H1 (cell line): ENCODE results near the gene SPINT2. TPM values are rescaled to one million over a fixed set of nuclear protein-coding genes. Genes with fewer than 3 reads are reported as not detected.

Experiments used
- CTCF ChIA-PET: fragments of 300-600 bp; sonication (Branson Sonifier 250); formaldehyde crosslinking; loops from one replicate; lab custom pipeline; 2021; ENCODE audit not compliant: partially characterized antibody; lab: Charles Lee
- POLR2A ChIA-PET: fragments of 300-600 bp; sonication (Branson Sonifier 250); formaldehyde crosslinking; loops from one replicate; lab custom pipeline; 2021; ENCODE audit warnings: inconsistent platforms; ENCODE audit not compliant: partially characterized antibody; lab: Charles Lee
- DNase-seq, 2 experiments: peaks; one replicate each; pipeline versions ENCODE4 v3.0.0 to v3.0.0-alpha.2; 2010 to 2022; ENCODE audit warnings: low spot score in 2 of 2, low read depth in 1 of 2, mixed read lengths in 1 of 2
- FAIRE-seq: peaks from 2 replicates; lab custom pipeline; 2011; peaks lifted over from hg19 to GRCh38; lab: Jason Lieb, UNC
- H2AFZ ChIP-seq: 2 replicates; pipeline ENCODE4 v1.8.1; 2012; ENCODE audit warnings: low read length, inconsistent platforms
- H2AK5ac ChIP-seq: 2 replicates; pipeline ENCODE4 v1.6.1; 2013; ENCODE audit warnings: low read depth, low read length
- H2BK120ac ChIP-seq: replicated peaks from 2 replicates; pipeline ENCODE3; 2013; ENCODE audit warnings: low read depth, low read length, inconsistent platforms
- H2BK12ac ChIP-seq: 2 replicates; pipeline ENCODE4 v1.6.1; 2013; ENCODE audit warnings: low read depth, low read length
- H2BK15ac ChIP-seq: 2 replicates; pipeline ENCODE4 v1.6.1; 2013; ENCODE audit warnings: low read length
- H2BK20ac ChIP-seq: 2 replicates; pipeline ENCODE4 v1.6.1; 2013; ENCODE audit warnings: low read length
- H2BK5ac ChIP-seq: 2 replicates; pipeline ENCODE4 v1.6.1; 2013; ENCODE audit warnings: low read depth, low read length
- H3K14ac ChIP-seq: 2 replicates; pipeline ENCODE4 v1.6.1; 2013; ENCODE audit warnings: inconsistent platforms; ENCODE audit not compliant: insufficient read length
- H3K18ac ChIP-seq: 2 replicates; pipeline ENCODE4 v1.6.1; 2013; ENCODE audit warnings: low read length; ENCODE audit errors: extremely low read depth
- H3K23ac ChIP-seq: 2 replicates; pipeline ENCODE4 v1.6.1; 2013; ENCODE audit warnings: inconsistent platforms; ENCODE audit not compliant: insufficient read length
- H3K23me2 ChIP-seq: 2 replicates; pipeline ENCODE4 v1.6.1; 2013; ENCODE audit warnings: low read depth, low read length
- H3K27ac ChIP-seq: 2 replicates; pipeline ENCODE4 v1.6.1; 2011; ENCODE audit warnings: low read depth, low read length, inconsistent platforms
- H3K27me3 ChIP-seq, 4 experiments: replicated peaks in 1 of 4; 1 replicate in 1 of 4; 2 replicates in 3 of 4; pipeline versions ENCODE4 v1.6.1 to v1.8.1; 2011 to 2013; ENCODE audit warnings: low read length in 3 of 4, mild to moderate bottlenecking in 3 of 4, inconsistent platforms in 2 of 4, mixed read lengths in 2 of 4, moderate library complexity in 1 of 4; ENCODE audit not compliant: control insufficient read depth in 3 of 4, insufficient read depth in 3 of 4; ENCODE audit errors: extremely low read depth in 1 of 4
- H3K36me3 ChIP-seq, 4 experiments: 2 replicates each; pipeline versions ENCODE4 v1.6.1 to v1.8.1; 2011 to 2013; ENCODE audit warnings: mild to moderate bottlenecking in 4 of 4, low read length in 3 of 4, moderate library complexity in 2 of 4, control low read depth in 1 of 4, inconsistent platforms in 1 of 4; ENCODE audit not compliant: insufficient read depth in 4 of 4, control insufficient read depth in 2 of 4
- H3K4ac ChIP-seq: replicated peaks from 2 replicates; pipeline ENCODE3; 2013; ENCODE audit warnings: low read length, low read depth, mixed read lengths, inconsistent platforms; ENCODE audit not compliant: insufficient read length
- H3K4me1 ChIP-seq, 4 experiments: replicated peaks in 1 of 4; 1 replicate in 1 of 4; 2 replicates in 3 of 4; pipeline versions ENCODE4 v1.6.1 to v1.8.1; 2011 to 2013; ENCODE audit warnings: low read length in 3 of 4, inconsistent platforms in 2 of 4, mixed read lengths in 1 of 4; ENCODE audit not compliant: insufficient read depth in 4 of 4, control insufficient read depth in 3 of 4
- H3K4me2 ChIP-seq, 2 experiments: 2 replicates each; pipeline versions ENCODE4 v1.6.1 to v1.8.1; 2011 to 2013; ENCODE audit warnings: low read depth in 2 of 2, low read length in 2 of 2, control low read depth in 1 of 2, inconsistent platforms in 1 of 2, mild to moderate bottlenecking in 1 of 2; ENCODE audit not compliant: insufficient read depth in 1 of 2
- H3K4me3 ChIP-seq, 4 experiments: fragments of 200-600, 300-600 bp in 1 of 4; sonication (generic), shearing (Covaris generic), sonication (Bioruptor Twin) in 1 of 4; 2 replicates each; pipeline versions ENCODE4 v1.5.1 to v1.8.1; 2011 to 2016; ENCODE audit warnings: low read length in 4 of 4, low read depth in 3 of 4, control low read depth in 2 of 4, inconsistent platforms in 2 of 4, mild to moderate bottlenecking in 2 of 4, mixed read lengths in 1 of 4, moderate library complexity in 1 of 4; ENCODE audit not compliant: insufficient read depth in 2 of 4; ENCODE audit errors: extremely low read depth in 1 of 4
- H3K56ac ChIP-seq: replicated peaks from 2 replicates; pipeline ENCODE3; 2013; ENCODE audit warnings: low read depth, mild to moderate bottlenecking, mixed read lengths, low read length, inconsistent platforms; ENCODE audit not compliant: insufficient read length
- H3K79me1 ChIP-seq: 2 replicates; pipeline ENCODE4 v1.6.1; 2013; ENCODE audit warnings: low read depth, low read length, control low read depth
- H3K79me2 ChIP-seq, 2 experiments: 2 replicates each; pipeline versions ENCODE4 v1.6.1 to v1.8.1; 2012 to 2013; ENCODE audit warnings: low read length in 2 of 2, mild to moderate bottlenecking in 2 of 2, inconsistent platforms in 1 of 2; ENCODE audit not compliant: insufficient read depth in 2 of 2, control insufficient read depth in 1 of 2
- H3K9ac ChIP-seq, 4 experiments: replicated peaks in 1 of 4; 1 replicate in 1 of 4; 2 replicates in 3 of 4; pipeline versions ENCODE4 v1.6.1 to v1.8.1; 2011 to 2013; ENCODE audit warnings: low read depth in 3 of 4, low read length in 3 of 4, control low read depth in 2 of 4, mild to moderate bottlenecking in 2 of 4, moderate library complexity in 2 of 4, inconsistent platforms in 1 of 4; ENCODE audit errors: extremely low read depth in 1 of 4
- H3K9me3 ChIP-seq, 2 experiments: 2 replicates each; pipeline versions ENCODE4 v1.6.1 to v1.8.1; 2012 to 2013; ENCODE audit warnings: mild to moderate bottlenecking in 2 of 2, moderate library complexity in 2 of 2, control low read depth in 1 of 2, inconsistent platforms in 1 of 2, low read depth in 1 of 2, low read length in 1 of 2, mixed read lengths in 1 of 2; ENCODE audit not compliant: insufficient read depth in 2 of 2
- H4K20me1 ChIP-seq, 2 experiments: replicated peaks in 1 of 2; 2 replicates each; pipeline versions ENCODE3 to v1.8.1; 2011 to 2013; ENCODE audit warnings: inconsistent platforms in 2 of 2, low read length in 2 of 2, mild to moderate bottlenecking in 1 of 2; ENCODE audit not compliant: insufficient read depth in 2 of 2, control insufficient read depth in 1 of 2
- H4K5ac ChIP-seq: 2 replicates; pipeline ENCODE4 v1.6.1; 2013; ENCODE audit warnings: low read length, low read depth, mixed read lengths, inconsistent platforms; ENCODE audit not compliant: insufficient read length
- H4K8ac ChIP-seq: 2 replicates; pipeline ENCODE4 v1.8.0; 2013; ENCODE audit warnings: mild to moderate bottlenecking, moderate library complexity, low read length, inconsistent platforms; ENCODE audit not compliant: insufficient read depth; ENCODE audit errors: extremely low read depth
- H4K91ac ChIP-seq: replicated peaks from 2 replicates; pipeline ENCODE3; 2013; ENCODE audit warnings: low read length, mixed read lengths, inconsistent platforms; ENCODE audit not compliant: insufficient read length
- CHD2 ChIP-seq: IDR thresholded peaks from 2 replicates; pipeline ENCODE4 v1.6.1; 2012; ENCODE audit warnings: low read length, improper control_type of control experiment
- HDAC2 ChIP-seq, 2 experiments: fragments of 300-600 bp in 1 of 2; sonication (generic) in 1 of 2; IDR thresholded peaks; 2 replicates each; pipeline ENCODE4 v1.6.1; 2011 to 2012; ENCODE audit warnings: low read depth in 2 of 2, low read length in 2 of 2, mild to moderate bottlenecking in 2 of 2, moderate library complexity in 2 of 2, borderline replicate concordance in 1 of 2, inconsistent platforms in 1 of 2
- KDM1A ChIP-seq: fragments of 200-600, 300-600 bp; sonication (generic); IDR thresholded peaks from 2 replicates; pipeline ENCODE4 v1.7.1; 2016; ENCODE audit warnings: mild to moderate bottlenecking, low read length, borderline replicate concordance
- POLR2A ChIP-seq, 2 experiments: IDR thresholded peaks; 1 replicate in 1 of 2; 2 replicates in 1 of 2; pipeline ENCODE4 v1.6.1; 2011; ENCODE audit warnings: low read depth in 2 of 2, low read length in 2 of 2, mild to moderate bottlenecking in 2 of 2; ENCODE audit errors: control extremely low read depth in 1 of 2
- SIN3A ChIP-seq, 2 experiments: IDR thresholded peaks in 1 of 2; conservative IDR thresholded peaks in 1 of 2; 2 replicates each; pipeline ENCODE4 v1.6.1; 2011 to 2012; ENCODE audit warnings: low read length in 2 of 2, improper control_type of control experiment in 1 of 2, low read depth in 1 of 2, mild to moderate bottlenecking in 1 of 2
- SIX5 ChIP-seq: IDR thresholded peaks from 2 replicates; pipeline ENCODE4 v1.6.1; 2011; ENCODE audit warnings: mild to moderate bottlenecking, low read depth, low read length
- SP1 ChIP-seq: IDR thresholded peaks from 2 replicates; pipeline ENCODE4 v1.6.1; 2011; ENCODE audit warnings: low read depth, low read length
- SP2 ChIP-seq: IDR thresholded peaks from 2 replicates; pipeline ENCODE4 v1.6.1; 2012; ENCODE audit warnings: mild to moderate bottlenecking, low read length, inconsistent platforms
- YY1 ChIP-seq: IDR thresholded peaks from 2 replicates; pipeline ENCODE4 v1.6.1; 2011; ENCODE audit warnings: low read depth, mild to moderate bottlenecking, low read length
- WGBS, 2 experiments: shearing (Covaris generic) in 1 of 2; methylation state at CpG; one replicate each; pipeline versions ENCODE4 v1.1.6 to v1.1.7; 2013 to 2015; ENCODE audit warnings: low lambda C conversion rate in 2 of 2, mixed read lengths in 2 of 2, inconsistent platforms in 1 of 2, low coverage in 1 of 2, missing lambda C conversion rate in 1 of 2; ENCODE audit not compliant: insufficient replicate concordance in 2 of 2, insufficient coverage in 1 of 2, insufficient read length in 1 of 2; ENCODE audit errors: extremely low coverage in 1 of 2, missing lambda C conversion rate in 1 of 2; 5-methylcytosine and 5-hydroxymethylcytosine counted together
- polyA plus RNA-seq, 7 experiments: library from polyadenylated mRNA; depleted of rRNA in 3 of 7; stranded (reverse) in 5 of 7; unstranded in 2 of 7; fragments of >200 nt in 5 of 7; fragments of 200-250 nt in 2 of 7; gene quantifications; 1 replicate in 5 of 7; 2 replicates in 1 of 7; 4 replicates in 1 of 7; pipeline versions ENCODE4 v1.2.1 to v1.2.3, GENCODE V29; 2011 to 2013; ENCODE audit warnings: missing spikeins in 2 of 7, mixed read lengths in 2 of 7
- total RNA-seq: library from RNA; stranded (reverse); fragmentation: NEBNext Ultra II Directional; extraction: Animal tissue kit (Norgen Biotek cat#: 25700); gene quantifications from 2 replicates; pipeline ENCODE4 v1.2.1, GENCODE V29; 2021

The SPINT2 gene
- total and polyA plus RNA-seq, 2 of the 8 experiments (the other 6 are each of a cell fraction or from before 2014, with no cell fraction given) = 294 to 296 TPM

GRCh38 chr19:38229585-38230073, 34.7 kb upstream of the SPINT2 start:
- Histone ChIP-seq H3K27ac (no peak overlapping the region), H3K9ac (no peak overlapping the region), H4K8ac (no peak overlapping the region), H4K5ac (no peak overlapping the region), H3K18ac (no peak overlapping the region), H3K4me3 (peak overlapping the region; percentile 5 to 86 (median 40); a peak in 5 of 8 replicates), H3K4me2 (peak overlapping the region; percentile 56 to 78), H3K4me1 (peaks cover 6 to 19% (median 13%) of the 10 kb centered on the region in 4 experiments), H3K14ac (no peak overlapping the region), H3K79me2 (no peaks in the 10 kb centered on the region), H3K79me1 (no peaks in the 10 kb centered on the region), H2BK12ac (no peak overlapping the region), H4K91ac (no peak overlapping the region), H2BK20ac (0 out of 2 replicates have a peak overlapping the region, but pooled peaks have one; percentile 34), H3K23ac (no peak overlapping the region), H3K36me3 (no peaks in the 10 kb centered on the region), H2BK15ac (no peak overlapping the region), H2AFZ (no peak overlapping the region), H2AK5ac (no peak overlapping the region), H2BK5ac (no peak overlapping the region), H3K4ac (no peak overlapping the region), H3K23me2 (peaks cover 9% of the 10 kb centered on the region; the same call in 1 of the 2 replicates), H3K9me3 (no peaks in the 10 kb centered on the region), H4K20me1 (no peaks in the 10 kb centered on the region), H2BK120ac (no peak overlapping the region), H3K27me3 (peaks cover 0 to 10% (median 5%) of the 10 kb centered on the region in 4 experiments; a peak in 3 of 7 replicates), H3K56ac (no peak overlapping the region)
- peak in 1 of 2 experiments; percentile 85 for DNase-seq
- 3% methylated on average over 29 of the region's 54 CpGs; no CpG with 5 or more reads in 1 of the 2 experiments for WGBS, 2 experiments
- no peak for FAIRE-seq
- POLR2A ChIA-PET = interaction anchor here (0.9 kb wide), 1 partner anchor 20 kb away, joined by 3 read pairs; no protein-coding TSS in a partner anchor
- CTCF ChIA-PET = interaction anchor here (1.3 to 6.5 kb wide), 7 partner anchors 15 to 155 kb away, joined by 3 to 41 read pairs (median 6); partner anchors contain the start of gene CATSPERG
- TF ChIP-seq SP1 (peak; percentile 71; the same call in 1 of the 2 replicates), CHD2 (0 out of 2 replicates have a peak, but pooled peaks have one; percentile 36), SIX5 (peak; percentile 53; the same call in 1 of the 2 replicates), POLR2A (IDR thresholded peaks at IDR 0.05; ENCODE audit: control extremely low read depth in 1 of 2, low read depth in 2 of 2, low read length in 2 of 2) (no peak), SIN3A (conservative IDR thresholded peaks at IDR 0.05 in 1 of 2, IDR thresholded peaks at IDR 0.05 in 1 of 2; ENCODE audit: low read depth in 1 of 2, low read length in 2 of 2) (peak; percentile 33 to 50; a peak in 1 of 4 replicates), HDAC2 (IDR thresholded peaks at IDR 0.05; ENCODE audit: borderline replicate concordance in 1 of 2, low read depth in 2 of 2, low read length in 2 of 2) (peak; percentile 91 to 92), KDM1A (peak; percentile 94), SP2 (no peak), YY1 (peak; percentile 40; the same call in 1 of the 2 replicates)
